HG02943 (cell line): ENCODE results near the gene PDXK.
"Not testable (repeated sequence)": the region's sequence is repeated elsewhere in the genome, so short reads cannot be mapped to it uniquely, and the experiment has no call there.

Experiments
- ATAC-seq: cut with Tn5 transposase; IDR thresholded peaks from one replicate; pipeline ENCODE4 v1.9.1; 2021; ENCODE audit warnings: mild to moderate bottlenecking, low read depth, moderate library complexity; ENCODE audit not compliant: unreplicated experiment

Gene PDXK

DNA sequence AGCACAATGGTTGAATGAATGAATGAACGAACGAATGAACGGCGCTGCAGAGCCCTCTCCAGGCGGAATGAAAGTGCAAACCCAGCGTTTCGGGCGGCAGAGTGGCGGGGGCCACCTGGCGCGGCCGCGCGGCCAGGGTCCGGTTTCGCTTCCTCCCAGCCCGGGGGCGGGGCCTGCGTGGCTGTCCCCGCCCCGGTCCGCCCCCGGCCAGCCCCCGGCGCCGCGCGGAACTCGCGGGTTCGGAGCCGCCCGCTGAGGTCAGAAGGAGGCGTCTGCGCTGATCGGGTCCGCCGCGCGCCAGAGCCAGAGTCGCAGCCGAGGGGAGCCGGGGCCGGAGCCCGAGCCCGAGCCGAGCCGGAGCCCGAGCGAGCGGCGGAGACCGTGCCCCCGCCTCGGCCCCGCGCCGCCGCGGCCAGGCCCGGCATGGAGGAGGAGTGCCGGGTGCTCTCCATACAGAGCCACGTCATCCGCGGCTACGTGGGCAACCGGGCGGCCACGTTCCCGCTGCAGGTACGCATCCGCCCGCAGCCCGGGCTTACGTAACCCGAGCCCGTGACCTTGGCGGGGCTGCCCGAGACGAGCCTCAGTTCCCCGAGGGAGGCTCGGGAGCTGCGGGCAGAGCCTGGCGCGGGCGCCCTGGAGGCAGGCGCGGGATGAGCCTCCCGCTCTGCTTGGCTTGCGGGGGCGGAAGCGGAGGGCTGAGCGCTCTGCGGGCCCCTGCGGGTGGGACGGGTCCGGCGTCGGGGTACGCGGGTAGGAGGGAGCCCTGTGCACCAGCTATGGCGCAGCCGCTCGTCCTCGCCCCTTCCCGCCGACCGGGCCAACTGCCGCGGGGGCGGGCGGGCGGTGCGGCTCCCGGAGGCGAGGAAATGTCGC lies at the start of gene PDXK:
PDXK (plus strand) TSS at position 258 of the 876 bp plus-strand sequence; CDS start at position 424, 166 bp downstream.
- peak; percentile 53 for ATAC-seq

DNA sequence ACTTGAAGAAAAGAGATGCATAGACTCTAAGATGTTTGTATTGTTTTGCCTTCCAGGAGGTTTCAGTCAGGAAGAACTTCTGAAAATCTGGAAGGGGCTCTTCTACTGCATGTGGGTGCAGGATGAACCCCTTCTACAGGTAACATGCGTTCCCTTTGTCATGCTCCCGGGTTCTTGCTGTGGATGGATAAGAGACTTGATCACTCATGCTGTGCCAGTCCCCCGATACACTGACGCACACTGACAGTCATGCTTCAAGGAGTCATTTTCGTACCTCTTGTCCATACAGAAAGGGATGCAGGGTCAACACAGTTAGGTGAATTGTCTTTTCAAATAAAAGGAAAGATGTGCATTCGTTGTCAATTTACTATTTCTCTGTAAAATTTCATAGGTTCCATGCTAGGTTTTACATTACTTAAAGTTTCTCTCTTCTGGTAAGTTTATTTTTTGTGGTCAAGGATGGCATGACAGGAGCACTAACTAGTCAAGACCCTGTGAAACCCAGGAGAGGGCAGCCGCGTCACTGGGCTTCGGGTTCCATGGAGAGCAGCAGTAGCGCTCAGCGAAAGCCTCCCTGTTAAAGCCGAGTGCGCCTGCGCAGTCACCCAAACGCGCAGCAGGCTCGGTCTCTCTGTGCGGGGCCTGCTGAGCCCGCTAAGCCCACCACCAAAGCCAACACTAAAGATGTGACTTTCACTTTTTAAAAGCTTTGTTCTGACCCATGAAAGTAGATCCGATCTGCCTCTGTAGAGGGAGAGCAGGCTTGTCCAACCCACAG lies 48.9 kb upstream of the PDXK start:
- no peak for ATAC-seq

DNA sequence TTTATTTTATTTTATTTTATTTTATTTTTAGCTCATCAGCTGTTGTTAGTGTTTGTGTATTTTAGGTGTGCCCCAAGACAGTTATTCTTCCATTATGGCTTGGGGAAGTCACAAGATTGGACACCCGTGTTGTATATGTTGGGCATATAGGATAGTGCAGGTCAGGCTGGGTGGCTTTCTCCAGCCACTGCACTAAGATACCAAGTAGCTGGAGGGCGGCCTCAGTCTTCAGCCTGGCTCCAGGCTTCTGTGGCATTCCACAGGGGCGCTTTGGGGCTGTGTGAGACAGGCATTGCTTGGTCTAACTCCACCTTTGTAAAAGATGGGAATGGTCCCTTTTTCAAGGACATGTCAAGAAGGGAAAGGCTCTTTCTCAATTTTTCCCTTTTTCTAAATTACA lies 43.1 kb upstream of the PDXK start:
- no peak for ATAC-seq

DNA sequence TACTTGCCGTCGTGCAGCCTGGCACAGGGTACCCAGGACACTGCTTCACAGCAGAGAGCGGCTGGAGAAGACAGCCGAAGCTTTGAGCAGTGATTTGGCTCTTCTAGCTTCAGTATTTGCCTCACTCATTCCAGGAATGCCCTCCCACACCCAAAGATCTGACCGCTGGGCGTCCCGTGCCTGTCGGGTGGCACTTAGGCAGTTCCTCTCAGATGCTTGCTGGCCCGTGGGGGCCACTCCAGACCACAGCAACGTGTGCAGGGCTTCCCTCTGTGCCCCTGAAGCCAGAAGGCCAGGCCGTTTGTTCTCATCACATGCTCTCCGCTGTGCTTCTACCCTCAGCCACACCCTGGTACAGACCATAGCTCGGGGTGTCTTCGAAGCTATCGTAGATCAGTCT lies 42.5 kb upstream of the PDXK start:
- ATAC-seq, result no peak

DNA sequence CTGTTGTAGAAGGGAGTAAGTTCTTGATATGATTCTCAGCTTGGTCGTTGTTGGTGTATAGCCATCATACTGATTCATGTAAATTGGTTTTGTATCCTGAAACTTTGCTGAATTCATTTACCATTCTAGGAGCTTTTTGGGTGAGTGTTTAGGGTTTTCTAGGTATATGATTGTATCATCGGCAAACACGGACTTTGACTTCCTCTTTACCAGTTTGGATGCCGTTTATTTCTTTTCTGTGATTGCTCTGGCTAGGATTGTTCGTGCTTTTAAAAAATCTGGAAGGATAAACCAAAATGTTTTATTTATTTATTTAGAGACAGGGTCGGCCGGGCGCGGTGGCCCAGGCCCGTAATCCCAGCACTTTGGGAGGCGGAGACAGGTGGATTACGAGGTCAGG lies 39.0 kb upstream of the PDXK start:
- no peak for ATAC-seq

DNA sequence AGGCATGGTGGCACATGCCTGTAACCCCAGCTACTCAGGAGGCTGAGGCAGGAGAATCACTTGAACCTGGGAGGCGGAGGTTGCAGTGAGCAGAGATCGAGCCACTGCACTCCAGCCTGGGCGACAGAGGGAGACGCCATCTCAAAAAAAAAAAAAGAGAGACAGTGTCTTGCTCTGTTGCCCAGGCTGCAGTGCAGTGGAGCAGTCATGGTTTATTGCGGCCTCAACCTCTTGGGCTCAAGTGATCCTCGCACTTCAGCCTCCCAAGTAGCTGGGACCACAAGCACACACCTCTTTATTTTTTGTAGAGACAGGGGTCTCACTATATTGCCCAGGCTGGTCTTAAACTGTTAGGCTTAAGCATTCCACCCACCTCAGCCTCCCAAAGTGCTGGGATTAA lies 38.5 kb upstream of the PDXK start:
- ATAC-seq, result not testable (repeated sequence)

DNA sequence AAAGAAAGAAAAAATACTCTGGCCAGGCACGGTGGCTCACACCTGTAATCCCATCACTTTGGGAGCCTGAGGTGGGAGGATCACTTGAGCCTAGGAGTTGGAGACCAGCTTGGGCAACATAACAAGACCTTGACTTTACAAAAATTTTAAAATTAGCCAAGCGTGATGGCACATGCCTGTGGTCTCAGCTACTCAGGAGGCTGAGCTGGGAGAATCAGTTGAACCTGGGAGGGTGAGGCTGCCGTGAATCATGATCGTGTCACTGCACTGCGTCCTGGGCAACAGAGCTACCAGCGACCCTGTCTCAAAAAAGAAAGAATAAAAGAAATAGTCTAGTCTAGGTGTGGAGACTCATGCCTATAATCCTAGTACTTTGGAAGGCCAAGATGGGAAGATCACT lies 37.3 kb upstream of the PDXK start:
- no peak for ATAC-seq

DNA sequence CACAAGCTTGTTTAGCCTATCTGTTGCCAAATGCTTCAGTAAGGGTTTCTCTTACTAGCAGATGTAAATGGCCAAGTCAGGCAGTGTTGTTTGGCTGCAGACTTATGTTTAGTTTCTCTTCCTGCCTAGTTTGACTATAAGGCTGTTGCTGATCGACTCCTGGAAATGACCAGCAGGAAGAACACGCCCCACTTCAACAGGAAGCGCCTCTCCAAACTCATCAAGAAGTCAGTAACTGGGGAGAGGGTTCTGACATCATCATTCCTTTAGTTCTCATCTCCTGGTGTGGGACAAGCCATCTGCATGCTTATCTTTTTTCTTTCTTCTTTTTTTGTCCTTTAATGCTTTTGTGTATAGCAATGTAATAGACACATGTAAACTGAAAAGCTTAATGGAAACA lies 34.5 kb upstream of the PDXK start:
- ATAC-seq, result no peak

DNA sequence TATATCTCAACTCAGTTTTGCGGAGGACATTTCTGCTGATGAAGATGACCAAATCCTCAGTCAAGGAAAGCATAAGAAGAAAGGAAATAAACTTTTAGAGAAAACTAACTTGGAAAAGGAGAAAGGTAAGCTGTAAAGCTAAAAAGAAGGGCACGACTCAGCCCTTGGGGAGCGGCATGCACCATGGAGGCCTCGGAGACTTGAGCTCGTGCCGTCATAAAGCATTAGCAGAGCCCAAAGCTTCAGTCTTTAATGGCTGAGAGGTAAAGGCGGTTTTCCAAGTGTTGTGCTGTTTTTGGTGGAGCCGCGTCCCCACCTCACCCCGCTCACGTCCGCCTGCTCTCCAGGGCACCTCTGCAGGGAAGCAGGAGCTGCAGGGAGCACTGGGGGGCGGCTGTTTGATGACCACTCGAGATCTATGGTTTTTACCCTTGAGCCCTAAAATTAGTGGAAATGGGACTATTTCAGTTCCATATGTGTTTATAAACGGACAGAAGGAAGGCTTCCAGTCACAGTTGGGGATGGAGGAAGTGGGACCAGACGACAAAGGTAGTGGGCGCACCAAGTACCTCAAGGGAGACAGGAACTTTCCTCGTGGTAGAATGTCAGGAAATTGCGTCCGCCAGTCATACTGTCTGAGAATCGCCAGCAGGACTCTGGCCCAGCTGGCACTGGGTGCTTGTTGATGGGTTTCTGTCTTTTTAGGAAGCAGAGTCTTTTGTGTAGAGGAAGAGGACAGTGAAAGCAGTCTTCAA lies 31.9 kb upstream of the PDXK start:
- no peak for ATAC-seq

DNA sequence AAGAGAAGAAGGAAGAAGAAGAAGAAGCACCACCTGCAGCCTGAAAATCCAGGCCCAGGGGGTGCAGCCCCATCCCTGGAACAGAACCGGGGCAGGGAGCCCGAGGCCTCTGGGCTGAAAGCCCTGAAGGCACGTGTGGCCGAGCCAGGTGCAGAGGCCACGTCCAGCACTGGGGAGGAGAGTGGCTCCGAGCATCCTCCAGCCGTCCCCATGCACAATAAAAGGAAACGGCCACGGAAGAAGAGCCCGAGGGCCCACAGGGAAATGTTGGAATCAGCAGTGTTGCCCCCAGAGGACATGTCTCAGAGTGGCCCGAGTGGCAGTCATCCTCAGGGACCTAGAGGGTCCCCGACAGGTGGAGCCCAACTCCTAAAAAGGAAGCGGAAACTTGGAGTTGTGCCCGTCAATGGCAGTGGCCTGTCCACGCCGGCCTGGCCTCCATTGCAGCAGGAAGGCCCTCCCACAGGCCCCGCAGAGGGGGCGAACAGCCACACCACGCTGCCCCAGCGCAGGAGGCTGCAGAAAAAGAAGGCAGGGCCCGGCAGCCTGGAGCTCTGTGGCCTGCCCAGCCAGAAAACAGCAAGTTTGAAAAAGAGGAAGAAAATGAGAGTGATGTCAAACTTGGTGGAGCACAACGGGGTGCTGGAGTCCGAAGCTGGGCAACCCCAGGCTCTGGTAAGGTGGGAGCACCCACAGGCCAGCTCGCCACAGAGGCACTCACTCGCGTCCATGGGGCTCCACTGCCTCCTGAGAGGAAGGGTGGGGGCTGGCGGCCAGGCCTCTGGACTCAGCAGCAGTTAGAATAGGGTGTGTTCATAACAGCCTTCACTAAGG lies 31.1 kb upstream of the PDXK start:
- no peak for ATAC-seq

DNA sequence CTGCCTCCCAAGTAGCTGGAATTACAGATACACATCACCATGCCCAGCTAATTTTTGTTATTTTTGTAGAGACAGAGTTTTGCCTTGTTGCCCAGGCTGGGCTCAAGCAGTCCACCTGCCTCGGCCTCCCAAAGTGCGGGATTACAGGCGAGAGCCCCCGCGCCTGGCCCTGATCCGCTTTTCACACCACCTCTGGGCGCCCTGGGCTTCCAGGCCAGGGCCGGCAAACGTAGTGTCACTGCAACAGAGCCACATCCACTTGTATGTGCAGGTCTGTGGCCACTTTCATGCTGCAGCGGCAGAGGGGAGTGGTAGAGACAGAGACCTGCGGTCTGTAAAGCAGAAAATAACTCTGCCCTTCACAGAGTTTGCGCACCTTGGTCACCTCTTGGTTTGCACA lies 30.0 kb upstream of the PDXK start:
- no peak for ATAC-seq

DNA sequence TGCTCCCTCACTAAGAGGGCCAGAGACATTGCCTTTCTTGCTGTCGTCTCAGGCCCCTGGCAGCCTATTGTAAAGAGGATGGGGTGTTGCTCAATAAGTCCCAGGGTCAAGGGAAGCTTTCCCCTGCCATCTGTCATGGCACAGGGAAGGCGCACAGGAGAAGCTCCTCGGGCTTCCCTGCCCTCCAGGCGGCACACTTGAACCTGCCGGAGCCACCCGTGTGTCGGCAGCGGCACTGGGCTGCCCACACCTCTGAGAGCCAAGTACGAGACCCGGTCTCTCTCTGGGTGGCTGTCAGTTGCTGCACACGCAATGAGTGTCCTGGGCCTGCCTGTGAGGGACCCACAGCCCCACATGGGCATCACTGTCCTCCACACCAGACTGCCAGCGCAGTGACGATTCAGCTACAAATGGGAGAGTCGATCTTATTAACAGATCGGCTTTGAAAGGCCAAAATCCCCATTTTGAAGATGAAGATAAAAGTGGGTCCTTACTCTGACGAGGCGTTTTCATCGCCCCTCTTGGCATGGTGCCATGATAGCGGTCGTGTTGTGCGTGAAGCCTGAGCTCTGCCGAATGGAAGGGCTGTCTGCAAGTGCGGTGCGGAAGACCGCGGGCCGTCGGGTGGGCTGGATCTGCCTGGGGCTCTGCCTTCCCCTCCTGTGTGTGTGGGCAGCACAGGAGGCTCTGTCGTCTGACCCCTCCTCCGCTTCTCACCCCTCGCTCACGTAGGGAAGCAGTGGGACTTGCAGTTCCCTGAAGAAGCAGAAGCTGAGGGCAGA lies 29.2 kb upstream of the PDXK start:
- no peak for ATAC-seq

DNA sequence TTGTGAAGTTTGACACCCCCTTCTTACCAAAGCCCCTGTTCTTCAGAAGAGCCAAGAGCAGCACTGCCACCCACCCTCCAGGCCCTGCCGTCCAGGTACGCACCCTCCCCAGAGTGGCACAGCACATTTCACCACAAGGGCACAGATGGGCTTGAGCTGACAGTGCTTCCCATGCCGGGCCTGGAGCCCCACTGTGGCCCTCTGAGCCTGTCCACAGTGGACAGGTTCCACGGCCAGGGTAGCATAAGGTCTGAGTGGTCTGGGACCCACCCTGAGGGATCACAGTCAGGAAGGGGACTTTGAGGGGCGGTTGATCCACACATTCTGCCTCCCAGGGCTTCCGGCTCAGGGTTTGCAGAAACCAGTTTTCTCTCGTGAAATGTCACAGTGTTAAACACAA lies 28.6 kb upstream of the PDXK start:
- ATAC-seq, result no peak

DNA sequence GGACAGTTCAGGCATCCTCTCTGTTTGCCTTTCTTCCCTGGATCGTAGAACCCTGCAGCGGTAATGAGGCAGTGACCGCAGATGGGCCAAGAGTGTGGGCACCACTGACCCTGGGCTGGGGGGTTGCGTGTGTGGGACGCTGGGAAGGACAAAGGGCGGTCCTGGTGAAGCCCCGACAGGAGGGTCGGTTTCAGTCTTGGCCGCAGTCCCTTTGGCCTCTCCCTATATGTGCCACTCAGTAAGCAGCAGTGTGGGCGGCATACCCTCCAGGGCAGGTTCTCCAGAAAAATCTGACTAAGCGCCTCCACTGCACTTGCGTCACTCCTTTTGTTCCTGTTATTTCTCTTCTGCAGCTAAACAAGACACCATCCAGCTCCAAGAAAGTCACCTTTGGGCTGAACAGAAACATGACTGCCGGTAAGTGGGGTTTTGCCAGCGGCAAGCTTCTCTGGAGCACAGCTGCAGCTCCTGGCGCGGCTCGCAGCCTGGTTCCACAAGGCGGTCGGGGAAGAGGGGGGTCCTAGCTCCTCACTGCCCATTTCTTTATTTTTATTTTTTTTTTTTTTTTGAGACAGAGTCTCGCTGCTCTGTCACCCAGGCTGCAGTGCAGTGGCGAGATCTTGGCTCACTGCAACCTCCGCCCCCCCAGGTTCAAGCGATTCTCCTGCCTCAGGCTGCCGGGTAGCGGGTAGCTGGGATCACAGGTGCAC lies 27.7 kb upstream of the PDXK start:
- no peak for ATAC-seq

DNA sequence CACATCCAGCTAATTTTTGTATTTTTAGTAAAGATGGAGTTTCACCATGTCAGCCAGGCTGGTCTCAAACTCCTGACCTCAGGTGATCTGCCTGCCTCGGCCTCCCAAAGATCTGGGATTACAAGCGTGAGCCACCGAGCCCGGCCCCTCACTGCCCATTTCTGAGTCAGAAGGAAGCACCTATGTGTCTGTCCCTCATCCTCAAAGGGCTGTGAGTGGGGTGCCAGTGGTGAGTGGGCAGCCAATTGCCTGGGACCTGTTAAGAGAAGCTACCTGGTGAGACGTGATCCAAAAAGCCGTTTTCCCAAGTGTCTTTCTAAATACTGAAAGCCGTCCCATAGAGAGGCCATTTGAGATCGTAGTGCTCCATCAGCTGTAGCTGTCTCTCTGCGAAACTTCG lies 27.1 kb upstream of the PDXK start:
- no peak for ATAC-seq

DNA sequence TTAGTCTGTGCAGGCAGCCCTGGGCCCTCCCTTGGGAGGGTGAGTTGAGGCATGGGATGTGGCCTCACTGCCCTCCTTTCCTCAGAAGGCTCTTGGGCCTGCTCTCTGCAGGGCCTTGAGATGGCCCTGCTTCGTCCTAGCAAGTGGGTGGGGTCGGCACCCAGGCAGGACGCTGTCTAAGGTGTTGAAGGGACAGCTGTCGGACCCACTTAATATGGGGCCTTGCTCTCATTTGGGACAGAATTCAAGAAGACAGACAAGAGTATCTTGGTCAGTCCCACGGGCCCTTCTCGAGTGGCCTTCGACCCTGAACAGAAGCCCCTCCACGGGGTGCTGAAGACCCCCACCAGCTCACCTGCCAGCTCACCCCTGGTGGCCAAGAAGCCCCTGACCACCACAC lies 26.0 kb upstream of the PDXK start:
- ATAC-seq, result no peak

DNA sequence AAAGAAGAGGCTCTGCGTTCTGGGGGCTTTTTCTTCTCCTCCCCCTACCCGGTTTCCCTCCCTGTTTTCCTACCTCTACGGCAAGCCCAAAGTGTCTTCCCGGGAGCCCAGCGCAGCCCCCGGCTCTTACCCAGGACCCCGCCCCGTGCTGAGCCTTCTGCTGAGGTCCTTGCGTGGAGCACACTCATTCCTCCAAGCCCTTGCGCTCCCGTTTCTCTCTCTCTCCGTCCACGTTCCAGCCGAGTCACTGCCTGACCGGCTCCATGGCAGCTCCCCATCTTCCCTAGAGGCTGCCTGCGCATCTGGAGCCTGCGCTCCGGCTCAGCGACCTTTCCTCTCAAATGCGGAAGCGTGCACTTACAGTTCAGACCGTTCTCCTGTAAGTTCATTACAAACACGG lies 24.9 kb upstream of the PDXK start:
- ATAC-seq, result no peak

DNA sequence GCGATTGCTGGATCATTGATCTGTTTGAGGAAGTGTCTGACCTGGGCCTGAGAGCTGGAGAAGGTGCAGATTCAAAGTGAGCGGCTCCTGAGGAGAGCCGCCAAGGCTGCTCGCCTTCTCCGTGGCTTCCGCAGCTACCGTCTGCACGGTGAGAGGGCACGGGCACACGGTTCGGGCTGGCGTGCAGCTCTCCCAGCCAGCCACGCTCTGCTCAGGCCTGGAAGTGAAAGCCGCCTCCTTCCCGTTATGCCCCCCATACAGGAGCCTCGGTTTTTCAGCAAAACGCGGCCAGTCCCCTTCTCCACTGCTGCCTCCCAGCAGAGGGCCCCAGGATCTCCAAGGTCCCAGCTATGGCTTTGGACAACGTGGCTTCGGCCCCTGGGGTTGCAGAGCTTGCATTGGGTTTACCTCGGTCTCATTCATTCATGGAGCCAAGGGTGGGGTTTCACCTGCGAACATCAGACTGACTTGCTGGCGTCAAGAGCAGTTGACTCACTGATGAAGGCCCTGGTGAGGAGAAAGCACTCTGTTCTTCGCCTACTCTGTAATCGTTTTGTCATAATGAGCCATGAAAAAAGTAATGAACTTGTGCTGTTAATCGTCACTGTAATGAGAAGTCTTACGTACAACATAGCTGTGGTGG lies 24.4 kb upstream of the PDXK start:
- ATAC-seq, result no peak
